Renal cortical epithelial cell (primary cell): ENCODE measurements around the gene TNFAIP3. TPM values are rescaled to one million over a fixed set of nuclear protein-coding genes. Genes with fewer than 3 reads are reported as not detected.
"Not testable (repeated sequence)": the region's sequence is repeated elsewhere in the genome, so short reads cannot be mapped to it uniquely, and the experiment has no call there.

ENCODE experiments used
- DNase-seq: peaks from one replicate; pipeline ENCODE4 v3.0.0-alpha.2; 2011; ENCODE audit warnings: low read depth
- total RNA-seq: library from RNA; depleted of rRNA; stranded (reverse); fragments of >200 nt; gene quantifications from 2 replicates; pipeline ENCODE4 v1.2.3, GENCODE V29; 2014

TNFAIP3 gene
- total RNA-seq, 1 donor from 2014 or later, result 35.2 TPM

DNA sequence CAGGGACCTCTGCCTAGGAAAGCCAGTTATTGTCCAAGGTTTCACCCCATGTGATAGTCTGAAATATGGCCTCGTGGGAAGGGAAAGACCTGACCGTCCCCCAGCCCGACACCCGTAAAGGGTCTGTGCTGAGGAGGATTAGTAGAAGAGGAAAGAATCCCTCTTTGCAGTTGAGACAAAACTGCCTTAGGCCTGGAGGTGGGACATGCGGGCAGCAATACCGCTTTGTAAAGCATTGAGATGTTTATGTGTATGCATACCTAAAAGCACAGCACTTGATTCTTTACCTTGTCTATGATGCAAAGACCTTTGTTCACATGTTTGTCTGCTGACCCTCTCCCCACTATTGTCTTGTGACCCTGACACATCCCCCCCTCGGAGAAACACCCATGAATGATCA lies 22.3 kb upstream of the TNFAIP3 start:
- not testable (repeated sequence) for DNase-seq

DNA sequence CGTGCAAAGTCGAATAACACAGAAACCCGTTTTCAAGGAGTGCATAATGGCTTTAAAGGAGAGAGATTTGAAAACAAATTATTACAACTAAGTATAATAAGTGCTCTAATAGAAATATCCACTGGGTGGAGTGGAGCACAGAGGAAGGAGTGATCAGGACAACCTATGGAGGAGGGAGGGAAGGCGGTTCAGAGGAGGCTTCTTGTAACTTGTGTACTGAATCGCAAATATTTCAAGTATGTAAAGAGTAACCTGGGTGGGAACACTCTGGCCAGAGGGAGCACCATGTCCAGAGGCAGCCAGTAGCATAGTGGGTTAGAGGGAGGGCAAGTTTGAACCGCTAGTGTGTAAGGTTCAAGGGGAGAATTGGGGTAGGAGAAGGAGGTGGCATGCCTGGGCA lies 21.6 kb upstream of the TNFAIP3 start:
- DNase-seq, result no peak

DNA sequence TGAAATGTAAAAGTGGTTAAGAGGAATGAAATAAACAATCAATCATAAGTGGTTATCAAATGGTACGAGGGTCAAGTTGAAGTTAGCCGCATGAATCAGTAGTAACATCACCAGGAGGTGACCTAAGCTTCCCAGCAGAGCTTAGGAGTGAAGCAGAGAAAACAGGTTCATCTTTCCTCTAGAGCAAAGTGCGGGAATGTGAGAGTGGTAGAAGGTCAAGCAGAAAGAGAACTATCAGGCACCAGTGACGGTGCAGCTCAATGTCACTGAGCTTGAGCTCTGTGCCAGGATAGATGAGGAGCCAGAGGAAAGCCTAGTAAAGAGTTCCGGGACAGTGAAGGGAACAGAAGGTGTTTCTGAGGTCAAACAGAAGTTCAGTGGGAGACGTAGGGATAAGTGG lies 20.8 kb upstream of the TNFAIP3 start:
- no peak for DNase-seq

DNA sequence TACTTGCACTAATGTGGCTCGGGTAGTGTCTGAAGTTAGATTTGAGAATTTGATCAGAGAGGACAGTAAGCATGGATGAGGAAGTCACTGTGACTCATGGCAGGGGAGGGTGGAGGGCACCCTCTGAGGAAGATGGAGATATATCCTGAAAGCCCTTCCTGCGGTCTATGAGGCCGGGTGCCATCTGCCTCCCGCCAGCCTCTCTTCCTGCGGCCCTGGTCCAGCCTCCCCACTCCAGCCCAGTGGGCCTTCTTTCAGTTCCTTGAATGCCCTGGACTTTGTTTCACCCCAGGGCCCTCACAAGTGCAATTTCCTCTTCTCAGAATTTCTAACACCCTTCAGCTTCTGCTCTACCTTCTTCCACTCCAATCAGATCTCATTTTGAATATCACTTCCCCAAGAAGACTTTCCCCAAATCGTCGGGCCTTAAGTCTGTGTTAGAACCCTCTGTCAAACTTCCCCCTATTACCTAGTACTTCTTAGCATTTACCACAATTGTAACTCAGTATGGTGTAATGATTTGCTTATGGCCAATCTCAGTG lies 20.2 kb upstream of the TNFAIP3 start:
- DNase-seq, result no peak

DNA sequence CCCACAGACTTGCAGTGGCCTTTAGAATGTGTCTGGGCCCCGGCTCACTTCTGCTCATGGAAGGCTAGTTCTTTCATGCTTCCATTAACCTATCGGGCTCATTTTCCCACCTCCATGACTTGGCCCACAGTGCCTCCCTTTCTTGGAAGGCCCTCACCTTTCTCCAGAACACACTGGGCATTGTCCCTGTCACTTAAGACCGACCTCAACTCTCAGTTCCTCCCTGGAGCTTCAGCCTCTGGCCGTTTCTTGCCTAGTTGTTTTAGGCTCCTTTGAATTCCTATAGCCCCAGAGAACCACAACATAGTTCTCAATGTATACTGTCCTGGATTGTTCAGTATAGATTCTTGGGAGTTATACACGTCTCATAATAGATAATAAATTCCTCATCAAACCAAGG lies 19.3 kb upstream of the TNFAIP3 start:
- DNase-seq, result no peak

DNA sequence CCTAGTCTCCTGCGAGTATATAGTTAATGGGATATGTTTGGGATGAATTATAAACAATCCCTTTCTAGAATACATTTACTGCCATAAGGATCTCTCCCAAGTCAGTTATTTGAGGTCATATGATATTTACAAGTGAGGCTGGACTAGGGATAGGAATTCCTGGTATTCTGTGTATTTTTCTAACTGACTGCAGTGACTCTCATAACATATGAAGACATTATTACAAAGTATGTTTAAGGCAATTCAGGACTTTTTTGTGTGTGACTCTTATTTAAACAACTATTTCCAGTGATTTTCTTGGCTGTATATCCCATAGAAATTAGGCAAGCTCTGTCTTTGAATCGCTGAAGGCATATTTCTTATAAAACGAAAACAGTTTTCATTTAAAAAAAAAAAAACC lies 18.4 kb upstream of the TNFAIP3 start:
- no peak for DNase-seq

DNA sequence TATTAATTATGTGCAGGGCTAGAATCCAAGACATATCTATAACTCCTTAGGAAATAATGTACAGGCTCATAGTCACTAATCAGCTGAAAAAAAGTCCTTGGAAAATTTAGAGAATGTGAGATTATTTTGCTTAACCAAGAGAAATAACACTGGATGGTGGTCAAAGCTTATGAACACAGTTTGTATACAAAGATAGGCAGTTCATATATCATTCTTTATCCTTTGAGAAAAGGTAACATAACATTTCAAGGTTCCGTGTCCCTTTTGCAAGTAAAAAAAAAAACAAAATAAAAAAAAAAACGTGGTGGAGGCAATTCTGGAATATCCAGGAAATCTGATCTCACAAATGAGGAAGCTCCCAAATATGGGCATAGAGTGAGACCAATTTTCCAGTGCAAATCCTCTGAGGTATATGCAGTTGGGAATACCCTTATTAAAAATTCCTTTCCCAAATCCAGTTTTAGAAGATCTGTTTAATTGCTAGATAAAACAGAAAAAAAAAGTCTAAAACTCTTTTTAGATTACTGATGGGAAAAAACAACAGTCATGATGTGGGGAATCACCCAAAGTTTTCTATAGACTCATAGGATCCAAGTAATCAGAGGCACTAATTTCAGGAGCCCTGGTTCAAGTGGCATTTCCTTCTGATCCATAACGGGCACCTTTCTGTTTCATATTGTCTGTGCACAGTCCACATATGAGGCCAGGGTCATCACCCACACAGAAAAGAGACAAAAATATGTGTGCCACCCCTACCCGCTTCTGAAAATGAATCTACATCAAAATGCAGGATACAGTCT lies 17.7 kb upstream of the TNFAIP3 start:
- no peak for DNase-seq

DNA sequence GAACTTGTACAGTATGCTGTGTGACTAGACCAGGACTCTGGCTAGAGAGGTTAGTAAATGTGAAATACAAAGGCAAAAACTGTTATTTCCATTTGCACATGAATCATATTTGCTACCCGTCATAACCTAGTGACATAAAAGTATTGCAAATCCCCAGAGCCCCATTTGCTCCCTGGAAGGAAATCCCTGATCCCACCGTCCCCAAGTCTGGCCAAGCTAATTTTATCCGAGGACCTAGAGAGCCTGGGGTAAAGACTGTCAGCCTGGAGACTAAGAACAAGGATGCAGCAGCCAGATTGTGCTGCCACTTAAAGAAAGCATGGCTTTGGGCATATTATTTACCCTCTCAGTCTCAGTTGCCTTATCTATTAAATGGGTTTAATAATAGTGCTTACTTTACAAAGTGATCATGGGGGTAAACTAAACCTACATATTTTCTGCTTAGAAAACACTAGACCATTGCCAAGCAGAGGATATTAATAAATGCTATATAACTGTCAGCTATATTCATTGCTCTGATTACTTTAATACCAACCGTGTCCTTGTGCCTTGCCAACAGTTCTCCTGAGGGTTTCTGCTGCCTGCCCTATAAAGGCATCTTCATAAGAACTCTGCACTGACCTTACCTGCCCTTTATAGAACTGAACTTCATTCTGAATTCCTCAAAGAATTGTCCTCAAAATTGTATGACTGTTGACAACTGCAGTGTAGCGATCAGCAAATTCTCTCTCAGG lies 16.9 kb upstream of the TNFAIP3 start:
- no peak for DNase-seq

DNA sequence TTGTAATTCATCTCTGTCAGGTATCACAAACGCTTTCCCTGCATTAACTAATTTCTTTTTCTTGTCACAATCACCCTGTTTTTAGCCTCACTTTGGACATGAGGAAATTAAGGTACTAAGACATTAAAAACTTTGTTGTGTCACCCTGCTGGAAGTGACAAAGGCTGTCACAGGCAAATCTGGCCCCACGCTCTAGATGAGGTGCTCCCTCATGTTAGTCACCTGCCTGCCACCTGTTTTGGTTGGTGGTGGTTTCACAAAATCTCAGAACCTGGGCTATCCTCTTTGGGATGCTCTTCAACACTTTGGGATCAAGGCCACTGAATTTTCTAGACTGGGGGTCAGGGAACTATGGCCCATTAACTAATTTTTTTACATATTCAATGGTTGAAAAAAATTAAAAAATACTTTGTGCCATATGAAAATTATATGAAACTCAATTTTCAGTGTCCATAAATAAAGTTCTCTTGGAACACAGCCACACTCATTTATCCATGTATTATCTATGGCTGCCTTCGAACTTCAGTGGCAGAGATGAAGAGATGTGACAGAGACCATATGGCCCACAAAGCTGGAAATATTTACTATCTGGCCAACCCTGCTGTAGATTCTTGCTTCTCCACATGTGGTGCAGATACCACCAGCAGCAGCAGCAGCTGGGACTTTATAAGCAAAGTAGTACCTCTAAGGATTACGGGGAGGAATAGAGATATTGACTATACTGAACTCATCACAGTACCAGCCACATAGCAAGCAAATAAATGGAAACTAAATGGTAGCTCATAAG lies 16.1 kb upstream of the TNFAIP3 start:
- no peak for DNase-seq

DNA sequence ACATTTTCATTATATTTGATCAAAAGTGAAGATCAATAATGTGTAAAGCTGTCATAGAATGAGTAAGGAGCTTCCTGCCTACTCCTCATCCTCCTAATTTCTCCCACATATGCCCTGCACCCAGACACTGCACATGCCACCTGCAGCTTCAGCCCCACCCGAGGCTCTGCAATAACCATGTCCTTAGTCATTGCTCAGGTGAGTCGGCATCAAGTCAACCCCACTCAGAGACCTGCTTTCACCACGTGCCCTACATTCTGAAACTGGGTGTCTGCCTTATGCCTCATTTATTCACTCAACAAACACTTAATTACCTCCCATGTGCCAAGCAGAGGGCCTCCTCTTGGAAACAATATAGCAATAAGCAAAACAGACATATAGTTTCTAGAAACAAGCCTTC lies 15.4 kb upstream of the TNFAIP3 start:
- no peak for DNase-seq

DNA sequence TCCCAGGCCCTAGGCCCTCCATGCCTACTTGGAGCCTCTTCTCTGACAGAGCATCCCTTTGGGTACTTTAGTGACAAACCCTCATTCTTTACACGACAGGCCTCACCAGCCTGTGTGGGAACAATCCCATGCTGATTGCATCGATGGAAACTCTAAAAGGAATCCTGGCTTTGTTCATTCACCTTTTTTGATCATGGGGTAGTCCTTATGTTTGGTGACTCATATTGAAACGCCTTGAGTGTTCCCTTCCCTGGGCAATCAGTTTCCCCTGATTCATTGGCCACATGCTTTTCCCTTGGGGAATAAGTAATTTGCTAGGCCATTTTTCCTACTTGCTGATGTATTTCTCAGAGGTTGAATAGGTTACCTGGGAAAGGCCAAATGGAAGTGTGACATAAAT lies 14.7 kb upstream of the TNFAIP3 start:
- DNase-seq, result peak; percentile 83

DNA sequence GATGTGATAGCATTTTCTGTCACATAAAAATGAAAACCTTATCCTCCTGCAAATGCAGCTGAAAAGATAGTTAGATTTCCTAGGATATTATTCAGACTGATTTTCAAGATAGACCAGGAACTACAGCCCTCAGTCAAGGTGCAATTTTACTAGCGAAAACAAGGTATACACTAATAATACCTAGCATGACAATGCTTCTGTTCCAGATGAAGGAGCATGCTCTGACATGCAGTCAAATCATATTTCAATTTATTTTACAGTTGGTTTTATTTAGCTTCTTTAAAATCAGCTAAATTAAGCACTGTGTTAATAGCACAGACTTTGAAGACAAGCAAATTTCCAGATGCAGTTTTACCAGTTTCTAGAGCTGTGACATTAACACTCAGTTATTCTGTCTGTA lies 14.2 kb upstream of the TNFAIP3 start:
- no peak for DNase-seq

DNA sequence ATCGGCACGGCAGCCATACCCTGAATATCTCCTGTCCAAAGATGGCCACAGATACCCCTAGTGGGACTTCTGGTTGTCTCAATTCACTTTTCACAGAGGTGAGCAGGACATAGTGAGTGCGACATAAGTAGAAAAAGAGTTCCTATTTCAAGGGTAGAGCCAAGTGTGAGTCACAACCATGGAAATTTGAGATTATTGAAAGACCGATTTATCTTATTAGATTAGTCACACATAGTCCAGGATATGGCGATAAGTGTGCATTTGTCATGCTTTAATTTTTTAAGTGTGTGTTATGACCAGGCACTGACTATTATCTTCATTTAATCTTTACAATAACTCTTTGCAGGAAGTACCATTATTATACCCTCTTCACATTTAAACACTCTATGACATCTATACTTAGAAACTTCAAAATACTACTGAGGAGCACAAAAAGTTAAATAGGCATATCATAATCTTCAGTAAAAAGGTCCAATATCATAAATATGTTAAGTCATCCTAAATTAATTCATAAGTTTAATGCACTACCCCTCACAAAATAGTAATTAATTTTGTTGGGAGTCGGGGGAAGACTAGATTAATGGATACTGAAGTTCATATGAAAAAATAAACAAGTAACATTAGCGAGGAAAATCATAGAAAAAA lies 13.4 kb upstream of the TNFAIP3 start:
- DNase-seq, result no peak

DNA sequence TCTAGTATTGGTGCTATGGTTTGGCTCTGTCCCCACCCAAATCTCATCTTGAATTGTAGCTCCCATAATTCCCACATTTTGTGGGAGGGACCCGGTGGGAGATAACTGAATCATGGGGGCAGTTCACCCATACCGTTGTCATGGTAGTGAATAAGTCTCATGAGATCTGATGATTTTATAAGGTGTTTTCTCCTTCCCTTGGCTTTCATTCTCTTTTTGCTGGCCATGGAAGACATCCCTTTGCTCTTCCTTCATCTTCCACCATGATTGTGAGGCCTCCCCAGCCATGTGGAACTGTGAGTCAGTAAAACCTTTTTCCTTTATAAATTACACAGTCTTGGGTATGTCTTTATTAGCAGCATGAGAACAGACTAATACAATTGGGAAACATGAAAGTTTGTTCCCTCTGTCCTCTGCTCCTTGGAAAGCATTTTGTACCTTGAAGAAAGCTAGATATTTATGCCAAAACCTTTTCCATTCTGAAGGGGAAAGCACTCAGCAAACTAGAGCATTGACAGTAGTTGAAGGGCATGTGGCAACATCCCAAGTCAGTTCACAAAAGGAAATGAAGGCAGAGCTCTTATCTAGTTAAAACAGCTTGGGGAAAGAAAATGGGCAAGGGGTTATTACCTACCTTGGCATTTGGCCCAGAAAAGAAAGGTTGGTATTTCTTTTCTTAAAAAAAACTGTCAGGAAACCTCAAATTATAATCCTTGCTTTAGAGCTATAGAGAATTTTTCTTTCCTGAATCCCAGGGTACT lies 10.7 kb upstream of the TNFAIP3 start:
- DNase-seq, result no peak

DNA sequence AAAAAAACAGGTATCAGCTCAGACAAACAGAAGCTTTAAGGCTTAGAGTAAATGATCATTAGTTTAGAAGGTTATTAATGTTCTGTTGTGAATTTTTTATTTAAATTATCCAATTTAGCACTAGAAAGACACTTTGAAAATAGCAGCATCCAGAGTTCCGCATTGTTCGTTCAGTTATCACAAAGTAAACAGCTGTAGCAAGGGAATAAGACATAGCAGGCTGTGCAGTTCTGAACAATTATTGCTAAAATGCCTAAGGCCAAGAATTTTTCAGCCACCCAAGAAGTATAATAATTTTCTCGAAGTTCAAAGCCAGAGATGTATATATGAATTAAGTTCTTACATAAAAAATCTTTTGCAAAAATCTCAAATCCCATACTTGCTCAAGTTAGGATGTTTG lies 8.0 kb upstream of the TNFAIP3 start:
- no peak for DNase-seq

DNA sequence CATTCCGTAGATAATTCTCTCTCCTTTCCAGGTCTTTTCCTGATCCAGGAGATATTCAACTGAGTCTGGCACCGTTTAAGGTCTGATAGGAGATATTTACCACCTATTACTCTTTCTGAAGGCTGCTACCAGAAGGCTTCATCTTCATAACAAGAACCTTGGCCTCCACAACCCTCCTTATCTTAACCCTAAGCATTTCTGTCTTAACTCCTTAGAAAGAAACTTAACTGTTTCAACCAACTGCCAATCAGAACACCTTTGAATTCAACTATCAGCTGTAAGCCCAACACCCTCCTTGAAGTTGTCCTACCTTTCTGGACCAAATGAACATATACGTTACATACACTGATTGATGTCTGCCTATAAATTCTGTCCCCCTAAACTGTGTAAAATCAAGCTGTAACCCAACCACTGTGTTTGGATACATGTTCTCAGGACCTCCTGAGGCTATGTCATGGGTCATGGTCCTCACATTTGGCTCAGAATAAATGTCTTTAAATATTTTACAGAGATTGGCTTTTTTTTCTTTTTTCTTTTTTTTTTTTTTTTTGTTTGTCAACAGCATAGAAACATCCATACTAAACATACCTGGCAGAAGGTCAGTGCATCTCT lies 6.6 kb upstream of the TNFAIP3 start:
- DNase-seq, result no peak

DNA sequence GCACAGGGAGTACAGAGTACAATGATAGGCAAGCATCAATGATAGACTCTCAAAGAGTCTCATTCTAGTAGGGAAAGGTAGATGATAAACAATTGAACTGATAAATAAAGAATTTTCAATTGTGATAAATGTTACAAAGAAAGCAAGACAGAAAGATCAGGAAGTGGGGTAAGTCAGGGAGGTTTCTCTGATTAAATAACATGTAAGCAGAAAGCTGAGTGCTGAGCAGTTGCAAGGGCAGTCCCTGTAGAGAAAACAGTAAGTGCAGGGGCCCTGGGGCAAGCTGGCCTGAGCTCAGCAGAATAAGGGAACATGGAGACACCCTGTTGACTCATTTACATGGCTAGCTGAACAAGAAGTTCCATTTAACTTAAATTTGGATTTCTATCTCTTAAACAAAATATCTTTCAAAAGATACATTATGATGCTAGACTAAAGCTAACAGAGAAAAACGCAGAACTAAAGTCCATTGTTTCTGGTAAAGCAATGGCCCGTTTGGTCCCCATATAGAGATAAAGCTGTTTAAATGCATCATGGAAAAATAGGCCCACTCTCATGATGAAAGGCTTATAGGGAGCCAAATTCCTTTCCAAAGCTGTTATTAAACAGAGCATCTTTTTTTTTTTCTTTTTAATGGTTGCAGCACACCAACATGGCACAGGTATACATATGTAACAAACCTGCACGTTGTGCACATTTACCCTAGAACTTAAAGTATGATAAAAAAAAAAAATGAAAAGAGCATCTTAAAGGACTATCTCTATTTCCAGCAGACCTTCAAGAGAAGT lies 5.3 kb upstream of the TNFAIP3 start:
- no peak for DNase-seq

DNA sequence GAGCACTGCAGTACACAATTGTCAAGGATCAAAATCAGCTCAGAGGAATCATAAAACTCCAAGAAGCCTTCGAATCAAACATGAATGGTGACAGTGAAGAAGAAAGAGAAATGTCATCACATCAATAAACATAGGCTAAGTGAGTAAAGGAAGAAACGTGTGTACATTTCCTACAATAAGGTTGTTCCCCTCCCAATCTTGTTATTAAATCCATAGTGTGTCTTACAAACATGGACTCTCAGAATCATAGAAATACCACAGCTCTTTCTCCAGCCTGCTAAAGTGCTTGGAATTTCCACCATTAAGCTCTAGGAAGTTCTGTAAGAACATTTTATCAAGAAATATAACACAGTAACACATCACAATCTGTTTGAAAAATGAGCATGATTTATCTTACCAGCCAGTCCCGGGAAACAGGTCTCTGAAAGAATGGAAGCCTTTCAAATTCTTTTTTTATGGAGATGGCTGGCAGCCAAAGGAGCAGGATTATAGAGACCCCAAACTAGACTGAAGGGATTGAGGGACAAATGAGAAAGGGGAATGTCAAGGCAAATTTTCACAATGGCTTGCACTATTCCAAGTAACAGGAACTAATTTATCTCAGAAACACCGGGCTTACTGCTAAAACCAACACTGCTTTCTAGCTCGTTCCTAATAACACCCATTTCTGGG lies 4.5 kb upstream of the TNFAIP3 start:
- no peak for DNase-seq

DNA sequence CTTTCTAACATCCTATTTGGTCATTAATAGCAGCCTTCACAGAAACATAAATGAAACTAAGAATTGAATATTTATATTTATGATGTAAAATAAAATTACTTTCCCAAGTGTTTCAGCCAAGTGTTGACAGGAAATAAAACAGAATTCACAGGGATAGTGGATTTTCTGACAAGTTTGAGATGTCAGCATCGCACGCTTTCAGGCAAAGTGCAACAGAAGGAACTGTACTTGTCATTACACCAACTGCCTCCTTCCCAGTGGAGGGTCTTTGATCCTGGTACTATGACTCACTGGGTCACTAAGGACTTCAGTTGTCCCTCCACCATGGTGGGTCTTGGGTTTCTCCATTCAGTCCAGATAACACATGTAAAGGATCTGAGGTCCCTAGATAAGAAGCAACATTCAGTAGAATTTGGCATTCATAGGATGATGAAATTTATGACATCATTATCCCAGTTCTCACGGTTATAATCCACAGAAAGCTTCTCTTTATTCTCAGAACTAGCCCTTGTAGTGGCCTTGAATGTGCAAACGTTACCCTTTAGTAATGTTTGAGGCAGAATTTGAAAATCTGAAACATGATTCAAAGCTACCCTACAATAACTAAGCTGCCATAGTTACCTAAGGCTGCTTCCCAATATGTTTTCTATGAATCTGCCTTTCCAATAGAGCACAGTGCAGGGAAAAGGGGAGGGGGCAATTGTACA lies 3.8 kb upstream of the TNFAIP3 start:
- no peak for DNase-seq
